SU-DHL-6 (cell line): ENCODE measurements around the gene FSTL1.

Source experiments
- H2AFZ ChIP-seq: fragments of 200-600 bp; sonication (generic); 2 replicates; pipeline ENCODE4 v1.6.1; 2014; ENCODE audit warnings: low read depth, mild to moderate bottlenecking, moderate library complexity, mixed read lengths, antibody characterized with exemption, low read length; ENCODE audit not compliant: severe bottlenecking
- H3F3A ChIP-seq: fragments of 200-600 bp; shearing (Covaris generic); 2 replicates; pipeline ENCODE4 v1.6.0; 2016; ENCODE audit warnings: antibody characterized with exemption, mild to moderate bottlenecking; ENCODE audit not compliant: insufficient read depth
- H3K27ac ChIP-seq: fragments of 200-600 bp; sonication (generic); 2 replicates; pipeline ENCODE4 v1.5.1; 2016; ENCODE audit warnings: low read depth, mild to moderate bottlenecking, low read length, moderate library complexity, mixed read lengths
- H3K27me3 ChIP-seq: fragments of 200-600 bp; sonication (generic), shearing (Covaris generic); 2 replicates; pipeline ENCODE4 v1.6.0; 2014; ENCODE audit warnings: mild to moderate bottlenecking, low read length
- H3K36me3 ChIP-seq: fragments of 200-600 bp; sonication (generic); 2 replicates; pipeline ENCODE4 v1.6.1; 2014; ENCODE audit warnings: mild to moderate bottlenecking, low read length, mixed read lengths
- H3K4me2 ChIP-seq: fragments of 300-600, 200-600 bp; shearing (Covaris generic), sonication (generic); 2 replicates; pipeline ENCODE4 v1.6.0; 2014; ENCODE audit warnings: low read length, low read depth, mild to moderate bottlenecking; ENCODE audit not compliant: poor library complexity, severe bottlenecking
- H3K4me3 ChIP-seq: fragments of 200-600 bp; sonication (generic); 2 replicates; pipeline ENCODE4 v1.5.1; 2014; ENCODE audit warnings: antibody characterized with exemption, low read length, mild to moderate bottlenecking, mixed read lengths; ENCODE audit not compliant: insufficient read depth, poor library complexity, severe bottlenecking
- H3K79me2 ChIP-seq: fragments of 200-600 bp; sonication (generic); 2 replicates; pipeline ENCODE4 v1.6.1; 2014; ENCODE audit warnings: mild to moderate bottlenecking, low read length, moderate library complexity; ENCODE audit not compliant: insufficient read depth
- H3K9ac ChIP-seq: fragments of 200-600 bp; sonication (generic); 2 replicates; pipeline ENCODE4 v1.7.0; 2014; ENCODE audit warnings: mild to moderate bottlenecking, low read length
- H3K9me2 ChIP-seq: fragments of 200-600 bp; sonication (generic); replicated peaks from 2 replicates; pipeline ENCODE4 v1.6.1; 2014; ENCODE audit warnings: low read length; ENCODE audit not compliant: insufficient read depth
- H3K9me3 ChIP-seq: fragments of 200-600 bp; sonication (generic); 2 replicates; pipeline ENCODE4 v1.6.1; 2014; ENCODE audit warnings: low read length, mixed read lengths; ENCODE audit not compliant: insufficient read depth
- H4K20me1 ChIP-seq: fragments of 200-600 bp; sonication (generic); 2 replicates; pipeline ENCODE4 v1.6.1; 2014; ENCODE audit warnings: low read depth, mild to moderate bottlenecking, antibody characterized with exemption, low read length, moderate library complexity, mixed read lengths
- EZH2phosphoT487 ChIP-seq: fragments of 200-600 bp; sonication (generic), shearing (Covaris generic); conservative IDR thresholded peaks from 2 replicates; pipeline ENCODE4 v1.6.1; 2018; ENCODE audit warnings: mild to moderate bottlenecking, antibody characterized with exemption, low read length, moderate library complexity, mixed read lengths
- TF ChIP-seq, protein P1 (sequence below): fragments of 200-600 bp; sonication (generic); IDR thresholded peaks from one replicate; pipeline ENCODE4 v1.5.1; 2017; ENCODE audit warnings: antibody characterized with exemption, mild to moderate bottlenecking, low read length, moderate library complexity; ENCODE audit not compliant: insufficient read depth, poor library complexity, severe bottlenecking

The FSTL1 gene

DNA sequence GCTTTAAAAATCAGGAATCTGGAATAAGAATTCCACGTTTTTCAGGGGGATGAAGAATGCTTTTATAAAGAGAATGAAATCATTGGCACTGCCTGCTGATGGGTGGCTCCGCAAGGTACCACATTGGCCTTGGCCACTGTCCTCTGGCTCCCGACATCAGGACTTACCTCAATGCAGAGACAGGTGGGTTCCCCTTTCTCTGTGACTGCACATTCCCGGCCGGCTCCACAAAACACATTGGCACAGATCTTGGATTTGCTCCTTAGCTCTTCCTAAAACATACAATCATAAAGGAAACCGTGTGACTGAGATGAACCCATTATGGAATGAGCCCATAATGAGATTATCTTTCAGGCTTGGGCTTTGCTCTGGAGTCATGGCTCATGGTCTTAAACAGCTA is 35.0 kb downstream of the FSTL1 start:
- H3K4me3 ChIP-seq: no peak overlapping the region
- H3K27ac ChIP-seq: no peak overlapping the region
- no peaks in the 10 kb centered on the region for H3F3A ChIP-seq
- H3K4me2 ChIP-seq: no peak overlapping the region
- H3K9ac ChIP-seq: no peak overlapping the region
- no peaks in the 10 kb centered on the region for H3K9me2 ChIP-seq
- H3K36me3 ChIP-seq: no peaks in the 10 kb centered on the region
- H2AFZ ChIP-seq: peak overlapping the region; percentile 12
- H4K20me1 ChIP-seq: no peaks in the 10 kb centered on the region
- no peaks in the 10 kb centered on the region for H3K79me2 ChIP-seq
- TF ChIP-seq, protein P1, sequence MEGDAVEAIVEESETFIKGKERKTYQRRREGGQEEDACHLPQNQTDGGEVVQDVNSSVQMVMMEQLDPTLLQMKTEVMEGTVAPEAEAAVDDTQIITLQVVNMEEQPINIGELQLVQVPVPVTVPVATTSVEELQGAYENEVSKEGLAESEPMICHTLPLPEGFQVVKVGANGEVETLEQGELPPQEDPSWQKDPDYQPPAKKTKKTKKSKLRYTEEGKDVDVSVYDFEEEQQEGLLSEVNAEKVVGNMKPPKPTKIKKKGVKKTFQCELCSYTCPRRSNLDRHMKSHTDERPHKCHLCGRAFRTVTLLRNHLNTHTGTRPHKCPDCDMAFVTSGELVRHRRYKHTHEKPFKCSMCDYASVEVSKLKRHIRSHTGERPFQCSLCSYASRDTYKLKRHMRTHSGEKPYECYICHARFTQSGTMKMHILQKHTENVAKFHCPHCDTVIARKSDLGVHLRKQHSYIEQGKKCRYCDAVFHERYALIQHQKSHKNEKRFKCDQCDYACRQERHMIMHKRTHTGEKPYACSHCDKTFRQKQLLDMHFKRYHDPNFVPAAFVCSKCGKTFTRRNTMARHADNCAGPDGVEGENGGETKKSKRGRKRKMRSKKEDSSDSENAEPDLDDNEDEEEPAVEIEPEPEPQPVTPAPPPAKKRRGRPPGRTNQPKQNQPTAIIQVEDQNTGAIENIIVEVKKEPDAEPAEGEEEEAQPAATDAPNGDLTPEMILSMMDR: no peak
- H3K9me3 ChIP-seq: no peaks in the 10 kb centered on the region
- no peaks in the 10 kb centered on the region for H3K27me3 ChIP-seq

DNA sequence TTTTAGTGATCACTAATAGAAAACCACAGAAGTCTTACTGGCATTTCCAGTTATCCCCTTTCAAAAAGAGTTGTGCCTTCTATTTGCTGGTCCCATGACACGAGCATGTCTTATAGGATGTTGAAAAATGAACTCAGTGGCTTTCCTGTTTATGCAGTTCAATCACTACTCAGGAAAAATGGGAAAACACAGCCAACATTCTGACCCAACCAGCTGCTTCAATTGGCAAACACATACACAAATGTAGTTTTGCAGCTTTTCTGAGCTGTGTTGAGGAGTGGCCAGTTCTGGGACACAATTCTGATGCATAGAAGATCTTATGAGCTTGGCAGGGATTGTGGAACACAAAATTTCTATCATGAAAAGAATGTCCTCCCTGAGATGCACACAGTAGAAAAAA is 40.3 kb downstream of the FSTL1 start:
- H3K79me2 ChIP-seq: no peaks in the 10 kb centered on the region
- H2AFZ ChIP-seq: no peak overlapping the region
- no peaks in the 10 kb centered on the region for H3K9me2 ChIP-seq
- no peaks in the 10 kb centered on the region for H3K27me3 ChIP-seq
- H3K9ac ChIP-seq: no peak overlapping the region
- no peak overlapping the region for H3K4me3 ChIP-seq
- H3K4me2 ChIP-seq: no peak overlapping the region
- no peaks in the 10 kb centered on the region for H3K36me3 ChIP-seq
- H4K20me1 ChIP-seq: no peaks in the 10 kb centered on the region
- no peaks in the 10 kb centered on the region for H3F3A ChIP-seq
- no peak overlapping the region for H3K27ac ChIP-seq
- no peaks in the 10 kb centered on the region for H3K9me3 ChIP-seq
- TF ChIP-seq, protein P1: no peak
- TF ChIP-seq EZH2phosphoT487: no peak

GRCh38 chr3:120410116-120410515 is 40.7 kb downstream of the FSTL1 start:
- Histone ChIP-seq H3K9me3 (no peaks in the 10 kb centered on the region), H3K27me3 (no peaks in the 10 kb centered on the region), H2AFZ (no peak overlapping the region), H3K36me3 (no peaks in the 10 kb centered on the region), H3K27ac (no peak overlapping the region), H4K20me1 (no peaks in the 10 kb centered on the region), H3K4me2 (no peak overlapping the region), H3K9ac (no peak overlapping the region), H3K79me2 (no peaks in the 10 kb centered on the region), H3F3A (no peaks in the 10 kb centered on the region), H3K4me3 (no peak overlapping the region), H3K9me2 (no peaks in the 10 kb centered on the region)
- TF ChIP-seq, protein P1: no peak
- TF ChIP-seq EZH2phosphoT487: no peak
